ENCODE results near the gene KCNH4. TPM values are rescaled to one million over a fixed set of nuclear protein-coding genes. Genes with fewer than 3 reads are reported as not detected.

The KCNH4 gene
- total and polyA plus RNA-seq, 9 of the 15 experiments (the other 6 are each of a cell fraction or from before 2014, with no cell fraction given): 0.10 to 1.8 (median 0.50) TPM

DNA sequence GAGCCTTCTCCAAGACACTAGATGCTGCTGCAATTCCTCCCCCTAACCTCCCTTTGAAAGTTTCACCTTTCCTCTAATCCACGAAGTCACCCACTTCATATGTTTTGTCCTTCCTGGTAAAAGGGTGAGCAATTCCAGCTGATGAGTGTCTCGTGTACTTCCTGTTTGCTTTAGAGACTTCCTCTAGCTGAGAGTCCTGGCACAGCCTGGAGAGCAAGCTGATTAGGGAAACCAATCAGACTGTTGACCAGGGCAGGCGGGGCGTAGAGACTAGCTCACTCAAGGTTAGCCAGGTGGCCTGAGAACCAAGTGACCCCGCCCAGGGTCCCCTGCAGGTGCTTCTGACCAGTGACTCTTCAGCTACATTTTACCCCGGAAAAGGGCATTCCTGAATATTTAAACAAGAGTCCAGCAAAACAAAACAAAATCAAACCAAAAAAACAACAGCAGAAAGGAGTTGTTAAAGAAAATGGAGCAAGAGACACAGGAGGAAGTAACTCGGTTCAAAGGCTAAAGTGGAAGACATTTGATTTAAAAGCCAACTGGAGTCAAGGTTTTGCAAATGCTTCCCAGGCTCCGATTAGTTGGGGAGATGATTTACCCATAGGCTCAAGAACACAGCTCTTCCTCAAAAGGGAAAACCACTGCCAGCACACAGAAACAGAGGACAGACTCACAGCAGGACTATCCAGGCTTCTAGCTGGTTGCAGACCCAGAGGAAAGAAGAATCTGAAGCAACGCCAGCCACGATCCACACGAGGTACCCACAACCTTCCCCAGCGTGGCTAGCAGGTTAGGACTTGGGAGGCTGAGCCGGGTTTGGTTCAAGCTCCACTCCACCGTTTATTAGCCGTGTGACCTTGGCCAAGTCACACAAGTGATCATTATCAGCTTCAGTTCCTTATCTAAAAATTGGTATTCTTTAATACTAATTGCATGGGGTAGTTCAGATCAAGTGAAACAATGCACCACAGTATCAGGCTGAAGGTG lies 45.0 kb downstream of the KCNH4 start (continued):
- no peak for TF ChIP-seq CHD7 (IDR thresholded peaks at IDR 0.05; ENCODE audit: low read depth, low read length)
- no peak for TF ChIP-seq PHB (CRISPR knock-in tag; IDR thresholded peaks at IDR 0.05)
- no peak for TF ChIP-seq ZMIZ1 (IDR thresholded peaks at IDR 0.05; ENCODE audit: low read depth in 2 of 2, low read length in 2 of 2)
- TF ChIP-seq RAD51 (IDR thresholded peaks at IDR 0.05; ENCODE audit: borderline replicate concordance, low read depth): no peak
- no peak for TF ChIP-seq FOXA1 (IDR thresholded peaks at IDR 0.05; ENCODE audit: borderline replicate concordance)
- no peak for TF ChIP-seq KHSRP (IDR thresholded peaks at IDR 0.05)
- TF ChIP-seq MEF2D (tag; conservative IDR thresholded peaks at IDR 0.05; ENCODE audit: low read depth): no peak
- peak; percentile 74 for TF ChIP-seq GABPA (tag; conservative IDR thresholded peaks at IDR 0.05; ENCODE audit: low read depth)
- TF ChIP-seq PML (IDR thresholded peaks at IDR 0.05; ENCODE audit: low read length): no peak
- TF ChIP-seq DACH1 (IDR thresholded peaks at IDR 0.05; ENCODE audit: partially characterized antibody): no peak

Measured in K562 (cell line).